SW480 (cell line): Measurements from ENCODE around the gene PIRT.
"Not testable (repeated sequence)": the region's sequence is repeated elsewhere in the genome, so short reads cannot be mapped to it uniquely, and the experiment has no call there.

Experiments used
- DNase-seq: peaks from one replicate; pipeline ENCODE4 v3.0.0-alpha.2; 2016; ENCODE audit warnings: low spot score

PIRT gene

GRCh38 chr17:10837921-10838320 lies at the start of gene PIRT:
TSS of gene PIRT (minus strand) at chr17:10838087. CDS start at chr17:10825645, 12,442 bp downstream.
- DNase-seq = no peak

DNA sequence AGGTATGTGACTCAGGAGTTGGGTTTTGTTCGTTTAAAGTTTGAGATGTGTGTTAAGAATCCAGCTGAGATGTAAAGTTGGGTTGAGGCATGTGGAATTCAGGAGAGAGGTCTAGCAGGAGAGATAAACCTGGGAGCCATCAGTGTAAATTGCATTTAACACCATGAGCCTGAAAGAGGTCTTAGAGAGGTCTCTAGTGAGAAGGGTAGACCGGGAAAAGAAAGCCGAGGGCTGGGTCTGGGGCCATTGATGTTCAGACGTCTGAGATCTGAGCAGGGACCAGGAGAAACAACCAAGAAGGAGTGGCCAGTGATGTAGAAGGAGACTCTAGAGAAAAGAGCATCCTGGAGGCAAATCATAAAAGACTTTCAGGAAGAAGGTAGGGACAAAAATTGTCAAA lies 44.1 kb upstream of the PIRT start:
- no peak for DNase-seq

DNA sequence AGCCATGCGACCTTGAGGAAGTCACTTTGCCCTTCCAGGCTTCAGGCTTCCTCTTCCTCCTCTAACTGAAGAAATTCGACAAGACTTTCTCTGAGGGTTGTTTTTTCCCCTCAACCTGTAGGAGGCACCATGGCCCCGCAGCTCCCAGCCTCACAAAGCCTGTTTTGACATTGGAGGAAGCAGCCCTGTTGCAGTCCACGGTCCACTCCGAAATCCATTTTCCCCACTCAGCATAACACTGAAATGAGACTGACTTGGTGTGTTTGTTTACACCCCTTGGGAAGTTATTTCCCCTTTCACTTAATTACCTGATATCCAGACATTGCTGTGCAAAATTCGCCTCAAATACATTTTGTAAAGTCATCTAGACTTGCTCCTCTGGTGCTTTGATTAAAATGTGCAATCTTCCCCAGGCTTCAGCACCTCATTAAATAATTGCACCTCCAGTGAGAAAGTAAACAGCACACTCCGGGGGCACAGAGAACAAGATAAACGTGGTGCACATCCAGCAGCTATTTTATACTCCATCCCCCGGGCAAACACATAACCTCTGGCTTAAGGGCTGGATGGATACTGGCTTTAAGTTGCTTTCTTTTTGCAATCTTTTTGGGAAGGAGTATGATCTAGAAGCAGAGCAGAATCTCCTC lies 41.4 kb upstream of the PIRT start:
- peak; percentile 10 for DNase-seq

DNA sequence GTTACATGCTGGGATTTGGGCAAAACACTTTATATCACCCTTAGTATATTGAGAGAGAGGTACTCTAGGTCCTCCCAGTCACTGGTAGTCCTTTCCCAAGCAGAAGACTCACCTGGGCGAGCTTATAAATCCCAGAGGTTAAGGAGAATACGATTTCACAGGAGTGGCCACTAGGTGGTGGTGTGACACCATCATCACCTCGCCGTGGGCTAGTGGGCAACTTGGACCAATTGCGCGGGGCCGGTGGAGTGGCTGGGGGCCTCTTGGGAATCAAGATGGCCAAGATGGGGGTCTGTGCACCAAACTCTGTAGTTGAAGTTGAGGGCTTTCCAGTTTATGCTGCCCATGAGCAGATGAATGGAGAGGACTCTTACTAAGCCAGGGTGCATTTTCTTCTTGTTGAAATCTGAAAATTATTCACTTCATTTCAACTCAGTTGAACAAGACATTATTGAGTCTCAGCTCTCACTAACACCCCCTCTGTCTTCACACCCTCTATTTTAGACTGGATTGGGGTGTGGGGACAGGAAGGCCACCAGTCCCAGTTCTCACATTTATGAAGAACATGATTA lies 38.2 kb upstream of the PIRT start:
- DNase-seq = peak; percentile 48

DNA sequence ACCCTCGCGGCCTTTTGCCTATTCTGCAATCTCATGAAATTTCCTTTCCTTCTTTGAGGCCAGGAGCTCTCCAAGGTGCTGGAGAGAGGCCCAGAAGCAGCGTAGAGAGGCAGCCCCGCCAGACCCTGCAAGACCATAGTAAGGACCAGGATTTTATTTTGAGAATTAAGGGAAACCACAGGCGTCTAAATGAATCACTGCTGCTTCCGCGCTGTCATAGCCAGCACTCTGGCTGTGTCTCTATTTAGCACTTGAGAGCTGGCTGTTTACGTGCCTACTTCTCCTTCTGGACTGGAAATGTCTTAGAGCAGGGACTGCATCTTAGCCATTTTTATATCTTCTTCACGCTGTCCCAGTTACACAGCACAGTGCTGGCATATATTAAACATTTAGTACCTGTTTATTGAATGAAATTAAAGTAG lies 37.6 kb upstream of the PIRT start:
- no peak for DNase-seq

DNA sequence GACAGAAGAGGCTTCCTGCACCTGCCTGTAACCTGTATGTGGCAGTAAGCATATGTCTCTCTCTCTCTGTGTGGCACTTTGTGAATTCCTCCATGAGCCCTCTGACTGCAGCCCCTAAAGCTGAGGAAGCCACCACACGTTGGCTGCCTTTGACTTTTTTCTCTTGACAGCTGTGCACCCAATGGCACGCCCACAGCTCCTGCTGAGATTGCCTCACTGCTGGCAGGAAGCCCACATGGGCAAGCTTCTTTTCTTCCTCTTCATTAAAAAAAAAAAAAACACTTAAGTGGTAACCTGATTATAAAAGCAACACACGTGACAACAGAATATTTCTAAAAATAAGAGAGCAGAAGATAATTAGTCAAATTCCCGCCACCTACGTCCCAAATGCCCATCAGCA lies 34.0 kb upstream of the PIRT start:
- no peak for DNase-seq

DNA sequence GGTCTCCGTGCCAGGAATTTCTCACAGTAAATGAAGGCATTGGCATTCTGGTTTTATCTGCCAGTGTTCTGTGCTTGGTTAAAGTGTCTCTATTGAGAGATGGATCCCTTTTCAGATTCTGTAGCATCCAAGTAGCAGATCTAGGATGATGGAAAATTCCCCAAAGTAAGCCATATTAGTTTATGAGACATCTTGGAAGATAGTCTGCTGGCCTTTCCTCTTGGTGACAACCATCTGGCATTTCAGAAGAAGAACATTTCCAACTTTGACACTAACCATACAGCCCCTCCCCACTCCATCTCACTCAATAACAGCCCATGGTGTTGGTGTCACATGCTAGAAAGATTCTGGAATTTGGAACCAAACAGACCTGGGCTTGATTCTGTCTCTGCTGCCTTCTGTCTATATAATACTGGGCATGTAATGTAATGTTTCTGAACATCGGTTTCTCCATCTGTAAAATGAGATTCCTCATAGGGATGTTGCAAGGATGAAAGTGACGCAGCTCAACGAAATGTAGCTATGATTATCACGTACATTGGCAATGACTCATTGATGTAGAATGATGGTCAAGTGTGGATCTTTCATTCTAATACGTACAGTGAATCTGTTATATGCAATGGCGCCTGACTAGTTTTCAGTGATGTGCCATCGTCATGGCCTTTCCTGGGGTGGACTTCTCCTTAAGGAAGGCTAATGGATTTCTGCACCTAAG lies 32.6 kb upstream of the PIRT start:
- no peak for DNase-seq

DNA sequence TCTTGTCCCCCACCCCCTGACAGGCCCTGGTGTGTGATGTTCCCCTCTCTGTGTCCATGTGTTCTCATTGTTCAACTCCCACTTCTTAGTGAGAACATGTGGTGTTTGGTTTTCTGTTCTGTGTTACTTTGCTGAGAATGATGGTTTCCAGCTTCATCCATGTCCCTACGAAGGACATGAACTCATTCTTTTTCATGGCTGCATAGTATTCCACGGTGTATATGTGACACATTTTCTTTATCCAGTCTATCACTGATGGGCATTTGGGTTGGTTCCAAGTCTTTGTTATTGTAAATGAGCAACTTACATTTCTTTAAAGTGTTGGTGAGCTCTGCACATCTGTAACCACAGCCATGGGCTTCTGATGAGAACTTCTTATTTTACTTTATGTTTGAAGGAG lies 30.9 kb upstream of the PIRT start:
- DNase-seq = not testable (repeated sequence)

DNA sequence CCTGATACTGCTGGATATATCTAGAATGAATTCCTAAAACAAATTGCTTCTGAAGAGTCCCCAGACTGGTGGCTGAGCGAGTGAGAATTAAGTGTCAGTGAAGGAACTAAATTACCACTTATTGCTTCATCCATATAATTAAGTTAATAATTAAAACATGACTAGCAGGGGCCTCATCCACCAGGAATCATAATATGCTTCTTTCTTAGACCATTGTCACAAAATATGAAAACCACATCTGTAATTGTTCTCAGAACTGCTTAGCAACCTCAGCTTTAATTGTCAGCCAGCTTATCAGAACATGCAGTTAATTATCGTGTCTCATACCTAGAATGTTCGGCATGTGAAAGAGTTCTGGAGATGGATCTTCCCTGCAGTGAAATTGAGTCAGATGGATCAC lies 21.2 kb upstream of the PIRT start:
- DNase-seq = no peak

DNA sequence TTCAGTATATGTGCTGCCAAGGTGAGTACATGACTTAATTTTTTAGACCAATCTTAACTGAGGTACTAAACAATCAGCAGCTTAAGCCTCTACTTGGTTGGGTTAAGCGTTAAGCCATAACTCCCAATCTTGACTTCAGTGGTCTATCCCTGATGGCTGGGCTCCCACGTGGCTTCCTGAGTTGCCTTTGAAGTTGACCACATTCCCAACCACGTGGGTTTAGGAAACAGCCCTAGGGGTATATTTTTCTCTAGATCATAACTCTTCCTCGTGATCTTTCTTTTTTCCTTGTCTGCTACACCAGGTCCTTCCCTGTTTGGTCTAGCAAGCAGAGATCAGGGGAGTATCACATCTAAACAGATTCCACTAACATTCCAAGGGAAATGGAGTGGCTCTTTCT lies 20.1 kb upstream of the PIRT start:
- DNase-seq = peak; percentile 59

- DNase-seq = not testable (repeated sequence)
Observed at GRCh38 chr17:10846636-10847035, 8.7 kb upstream of the PIRT start.

DNA sequence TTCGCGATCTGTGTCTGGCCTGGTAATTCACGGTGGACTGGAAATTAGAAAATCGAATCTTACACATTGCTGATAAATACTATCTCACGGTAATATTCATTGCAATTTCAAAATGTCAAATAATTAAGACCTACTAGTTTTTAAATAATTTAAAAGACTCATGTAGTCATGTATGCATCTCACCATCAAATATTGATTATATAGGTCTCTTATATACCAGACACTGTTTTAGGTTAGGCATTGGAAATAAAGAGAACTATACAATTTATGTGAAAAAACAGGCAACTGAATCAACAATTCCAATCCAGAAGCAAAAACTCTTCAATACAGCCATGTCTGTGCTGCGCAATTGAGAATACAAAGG lies 7.5 kb upstream of the PIRT start:
- no peak for DNase-seq

DNA sequence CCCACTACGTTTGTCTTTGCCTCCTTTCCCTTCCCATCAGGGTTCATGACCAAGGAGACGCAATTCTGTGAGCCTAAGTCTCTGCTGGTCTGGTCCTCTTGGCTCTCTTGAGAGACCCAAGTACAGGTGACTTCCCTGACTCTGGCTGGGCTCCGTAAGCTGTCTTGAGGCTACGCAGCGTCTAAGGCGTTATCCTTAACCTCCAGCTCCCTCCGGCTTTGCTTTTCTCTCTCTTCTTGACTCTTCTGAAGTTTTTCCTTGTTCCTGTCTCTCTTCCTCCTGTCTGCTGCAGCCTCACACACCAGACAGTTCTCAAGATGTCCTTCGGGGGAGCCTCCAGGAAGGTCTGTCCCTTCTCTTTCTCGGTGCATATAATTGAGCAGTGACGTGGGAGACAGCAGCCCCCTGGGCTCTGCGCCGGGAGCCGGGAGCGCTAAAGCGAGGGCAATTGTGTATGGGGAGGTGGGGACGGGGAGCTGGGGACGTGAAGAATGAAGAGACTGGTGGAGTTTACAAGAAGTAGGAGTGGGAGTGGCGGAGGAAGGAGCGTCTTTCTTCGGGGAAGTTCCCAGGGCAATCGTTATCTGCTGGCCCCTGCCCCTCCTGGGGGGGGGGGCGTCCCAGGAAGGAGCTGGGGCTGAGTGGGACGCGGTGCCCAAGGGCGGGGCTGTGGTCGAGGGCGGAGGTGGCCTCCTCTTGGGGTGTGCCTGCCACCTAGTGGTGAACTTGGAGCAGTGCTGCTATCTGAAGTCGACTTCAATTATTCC lies 6.9 kb upstream of the PIRT start:
- DNase-seq = peak; percentile 63

DNA sequence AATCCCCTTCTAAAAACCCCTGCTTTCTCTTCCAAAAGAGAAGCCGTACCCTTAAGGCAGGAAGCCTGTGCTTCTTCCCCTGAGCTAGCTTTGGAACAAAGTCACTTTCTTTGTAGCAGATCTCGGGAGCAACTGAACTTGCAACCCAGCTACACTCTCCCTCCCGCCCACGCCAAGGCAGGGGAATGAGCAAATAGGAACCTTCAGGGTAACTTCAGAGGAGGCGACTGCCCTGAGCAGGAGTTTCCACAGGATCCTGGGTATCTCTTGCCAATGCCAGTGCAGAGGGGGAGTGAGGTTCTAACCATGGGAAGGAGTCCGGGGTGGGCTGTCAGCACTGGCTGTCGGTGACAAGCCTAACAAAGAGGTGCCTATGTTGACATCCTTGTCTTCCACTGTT lies 5.9 kb upstream of the PIRT start:
- DNase-seq = no peak

- no peak for DNase-seq
Observed at GRCh38 chr17:10842658-10843057, 4.8 kb upstream of the PIRT start.

- no peak for DNase-seq
Observed at GRCh38 chr17:10838682-10839081, 795 bp upstream of the PIRT start.

DNA sequence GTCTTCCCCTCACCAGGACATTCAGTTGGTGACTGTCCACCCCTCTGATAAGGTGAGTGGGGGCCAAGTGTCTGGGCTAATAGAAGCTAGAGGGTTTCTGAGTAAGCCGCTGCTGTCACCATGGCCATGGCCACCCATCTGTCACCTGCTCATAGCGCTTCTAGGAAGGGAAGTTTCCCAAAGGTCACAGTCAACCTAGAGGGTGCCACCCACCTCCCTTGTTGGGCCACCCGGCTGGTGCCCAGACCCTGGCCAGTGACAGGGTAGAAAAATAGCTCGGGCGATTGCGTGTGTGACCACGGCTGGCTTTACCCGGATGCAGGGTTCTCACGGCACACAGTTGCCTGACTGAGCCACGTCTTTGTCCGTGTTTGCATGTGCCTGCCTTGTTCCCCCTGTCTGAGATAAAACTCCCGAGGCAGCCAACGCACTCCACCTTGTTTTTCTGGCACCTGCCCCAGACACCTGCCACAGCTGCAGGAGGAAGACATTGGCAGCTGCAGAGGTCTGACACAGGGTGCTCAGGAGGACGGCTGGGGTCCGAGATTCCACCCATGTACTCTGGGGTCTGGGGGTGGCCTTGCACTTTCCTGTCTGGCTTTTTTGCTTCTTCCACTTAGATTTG lies 809 bp downstream of the PIRT start:
- DNase-seq = no peak

DNA sequence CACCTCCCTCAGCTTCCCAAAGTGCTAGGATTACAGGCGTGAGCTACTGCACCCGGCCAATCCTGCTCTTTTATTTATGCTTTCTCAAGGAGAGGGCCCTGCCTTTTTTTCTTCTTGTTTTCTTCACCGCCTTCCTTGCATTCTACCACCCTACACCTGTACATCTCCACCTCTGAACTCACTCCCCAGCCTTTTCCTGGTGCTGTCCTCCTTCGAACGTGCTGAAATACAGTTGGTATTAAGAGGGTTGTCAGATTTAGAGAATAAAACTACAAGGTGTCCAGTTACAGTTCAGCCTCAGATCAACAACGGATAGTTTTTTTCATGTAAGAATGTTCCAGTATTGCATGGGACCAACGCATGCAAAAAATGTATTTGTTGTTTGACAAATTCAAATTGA lies 1.7 kb downstream of the PIRT start:
- no peak for DNase-seq

GRCh38 chr17:10831696-10832095 lies 6.2 kb downstream of the PIRT start:
- no peak for DNase-seq

DNA sequence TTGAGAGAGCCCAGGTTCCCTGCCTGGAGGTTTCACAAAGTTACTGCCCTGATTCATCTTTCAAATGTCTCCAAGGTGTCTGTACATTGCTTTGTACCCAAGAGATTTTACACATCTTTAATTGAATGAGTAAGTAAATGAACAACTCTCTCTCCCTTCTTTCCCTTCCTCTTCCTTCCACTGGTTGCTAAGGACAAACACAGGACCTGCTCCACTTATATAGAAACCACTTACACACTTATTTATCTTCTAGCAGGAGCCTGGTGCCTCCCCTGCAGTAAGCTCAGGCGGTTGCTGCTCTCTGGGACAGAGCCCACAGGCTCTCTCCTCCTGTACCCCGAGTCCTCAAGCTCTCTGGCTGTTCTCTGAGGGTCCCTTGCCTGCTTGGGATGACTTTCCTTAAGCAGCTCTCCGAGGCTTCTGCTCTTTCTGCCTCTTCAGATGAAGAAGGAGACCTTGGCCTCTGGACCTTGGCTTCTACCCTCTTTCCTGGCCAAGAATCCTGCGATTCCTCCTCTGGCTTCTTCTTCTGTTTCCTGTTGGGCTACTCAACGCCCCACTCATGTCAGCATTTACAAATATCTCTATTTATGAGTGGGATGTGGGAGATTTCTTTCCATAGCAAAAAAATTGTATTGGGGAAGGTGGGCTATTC lies 9.9 kb downstream of the PIRT start:
- DNase-seq = no peak

DNA sequence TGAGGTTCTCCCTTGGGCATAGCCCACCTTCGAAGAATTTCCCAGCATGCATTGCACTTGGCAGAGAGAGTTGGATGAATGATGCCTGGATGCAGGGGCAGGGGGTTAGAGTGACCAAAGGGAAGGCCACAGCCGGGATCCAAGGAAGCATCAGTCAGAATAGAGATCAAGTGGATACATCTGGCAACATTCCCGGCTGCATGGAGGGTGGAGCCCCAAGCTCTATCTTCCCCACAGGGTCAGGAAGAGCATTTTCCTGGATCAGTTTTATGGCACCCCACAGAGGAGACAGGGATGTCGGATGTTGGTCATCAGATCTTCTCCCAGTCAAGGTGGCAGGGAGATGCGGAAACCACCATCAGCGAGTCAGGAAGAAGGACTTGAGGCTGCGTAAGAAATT lies 13.0 kb downstream of the PIRT start:
- DNase-seq = no peak

DNA sequence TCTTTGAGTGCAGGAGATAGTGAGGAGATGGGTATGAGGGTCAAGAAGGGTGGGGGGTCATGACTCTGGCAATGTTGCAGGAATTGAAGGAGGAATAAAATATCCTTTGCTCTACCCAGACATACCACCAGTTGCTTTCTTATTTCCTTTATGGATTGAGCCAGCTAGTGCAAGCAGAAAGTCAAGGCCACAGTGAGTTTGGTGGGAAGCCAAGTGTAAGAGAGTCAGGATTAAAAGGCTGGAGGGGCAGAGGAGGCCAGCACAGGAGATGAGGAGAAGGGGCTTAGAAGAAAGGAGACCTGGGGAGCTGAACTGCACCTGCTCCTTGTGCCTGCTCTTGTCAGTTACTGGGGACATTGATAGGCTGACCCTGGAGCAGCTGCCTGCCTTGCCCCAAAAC lies 16.1 kb downstream of the PIRT start:
- DNase-seq = no peak
